NCI-H2081 (cell line): ENCODE measurements around the gene MICALL1.

Experiments used
- DNase-seq, 2 experiments: peaks; one replicate each; lab custom pipeline; 2025; lab: John Stamatoyannopoulos, UW

Gene MICALL1

DNA sequence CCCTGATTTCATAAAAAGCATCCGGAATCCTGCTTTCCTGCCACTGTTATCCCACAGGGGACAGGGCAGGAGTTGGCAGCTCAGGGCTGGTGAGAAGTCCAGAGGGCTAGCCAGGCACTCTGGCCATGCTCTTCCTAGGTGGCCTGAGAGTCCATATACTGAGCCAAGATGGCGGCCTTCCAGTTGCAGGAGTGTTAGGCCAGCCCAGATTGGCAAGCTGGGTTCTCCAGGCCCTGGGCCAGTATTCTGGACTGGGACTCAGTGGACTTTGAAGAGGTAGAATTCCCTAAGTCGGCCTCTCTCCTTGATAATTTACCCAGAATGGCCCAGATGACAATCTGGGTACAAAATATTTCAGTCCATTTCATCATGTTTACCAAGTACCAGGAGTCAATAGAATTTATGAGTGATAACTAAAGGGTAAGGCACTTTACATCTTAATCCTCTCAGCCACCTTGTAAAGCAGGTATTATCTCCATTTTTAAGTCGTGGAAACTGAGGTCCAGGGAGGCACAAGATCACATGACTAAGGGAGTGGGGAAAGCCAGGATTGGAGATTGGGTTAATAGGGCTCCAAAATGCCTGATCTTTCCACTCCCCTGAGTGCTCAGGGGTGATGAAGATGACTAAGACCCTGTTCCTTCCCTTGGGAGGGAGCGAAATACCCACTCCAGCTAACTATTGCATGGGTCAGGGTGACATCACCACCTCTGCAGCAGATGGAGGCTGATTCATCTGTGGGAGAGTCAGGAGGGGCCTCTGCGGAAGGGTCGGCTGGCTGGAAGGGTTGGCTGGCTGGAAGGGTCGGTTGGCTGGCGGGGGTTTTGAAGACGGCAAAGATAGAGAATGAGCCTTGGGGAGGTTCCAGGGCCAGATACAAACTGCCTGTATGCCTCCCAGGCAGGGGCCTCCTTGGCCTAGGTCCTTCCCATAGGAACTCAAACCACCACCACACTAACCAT, 1.2 kb upstream of the MICALL1 start:
- DNase-seq, result no peak

DNA sequence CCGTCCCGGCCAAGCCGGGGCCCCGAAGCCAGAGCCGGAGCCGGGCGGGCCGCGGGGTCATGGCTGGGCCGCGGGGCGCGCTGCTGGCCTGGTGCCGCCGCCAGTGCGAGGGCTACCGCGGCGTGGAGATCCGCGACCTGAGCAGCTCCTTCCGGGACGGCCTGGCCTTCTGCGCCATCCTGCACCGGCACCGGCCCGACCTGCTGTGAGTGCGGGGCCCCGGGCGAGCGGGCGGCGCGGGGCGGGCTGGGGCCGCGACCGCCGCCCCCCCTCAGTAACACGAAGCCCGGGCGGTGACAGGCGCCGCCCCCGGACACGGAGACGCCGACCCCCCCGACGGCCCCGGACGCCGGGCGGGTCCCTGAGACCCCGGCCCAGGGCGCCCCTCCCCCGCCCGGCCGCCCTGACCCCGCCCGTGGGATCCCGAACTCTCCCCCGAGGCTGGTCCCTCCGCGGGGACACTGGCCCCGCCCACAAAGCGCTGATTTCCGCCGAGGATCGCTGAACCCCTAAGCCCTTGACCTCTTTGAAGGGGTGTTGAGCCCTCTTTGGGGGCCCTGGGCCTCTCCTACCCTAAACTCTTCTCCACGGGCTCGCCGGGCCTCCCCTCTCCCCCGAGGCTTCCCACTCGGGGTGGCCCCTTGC, 389 bp downstream of the MICALL1 start:
- DNase-seq, result no peak

DNA sequence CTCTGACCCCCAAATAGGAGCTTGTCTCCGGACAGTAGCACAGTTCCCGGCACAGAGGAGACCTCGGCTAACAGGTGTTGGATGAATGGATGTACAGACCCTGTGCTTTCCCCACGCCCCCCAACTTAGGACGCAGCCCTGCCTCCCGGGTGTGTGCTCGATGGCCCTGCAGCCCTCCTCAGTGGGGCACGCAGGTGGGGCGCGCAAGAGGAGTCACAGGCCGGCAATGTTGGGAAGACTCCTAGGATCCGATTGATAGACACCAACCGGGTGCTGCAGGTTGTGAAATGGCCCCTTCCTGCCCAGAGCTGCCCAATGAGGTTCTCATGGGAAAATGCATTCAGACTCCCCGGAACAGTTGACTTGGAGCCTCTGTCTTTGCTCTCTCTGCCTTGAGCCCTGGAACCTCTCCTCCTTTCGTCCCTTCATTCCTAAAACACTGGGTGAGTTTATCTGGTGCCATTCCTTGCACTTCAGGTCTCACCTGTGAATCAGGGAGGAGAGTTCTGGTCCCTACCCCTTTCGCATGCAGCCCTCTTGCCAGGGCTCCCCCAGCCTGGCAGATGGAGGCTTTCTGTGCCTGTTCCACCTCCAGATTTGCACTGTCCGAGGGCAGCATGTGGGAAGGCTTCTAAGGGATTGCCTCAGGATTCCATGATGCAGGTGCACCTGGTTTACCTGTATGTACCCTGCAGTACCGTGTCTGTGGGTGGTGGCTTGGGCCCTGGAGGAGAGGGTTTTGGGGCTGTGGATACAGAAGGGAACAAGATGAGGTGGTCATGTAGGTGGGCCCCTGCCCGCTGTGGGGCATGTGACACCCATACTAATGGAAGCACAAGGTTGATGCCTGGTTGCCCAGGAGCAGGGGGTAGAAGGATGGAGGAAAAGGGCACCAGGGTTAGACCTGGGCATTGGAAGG, 1.2 kb downstream of the MICALL1 start:
- DNase-seq, result no peak

DNA sequence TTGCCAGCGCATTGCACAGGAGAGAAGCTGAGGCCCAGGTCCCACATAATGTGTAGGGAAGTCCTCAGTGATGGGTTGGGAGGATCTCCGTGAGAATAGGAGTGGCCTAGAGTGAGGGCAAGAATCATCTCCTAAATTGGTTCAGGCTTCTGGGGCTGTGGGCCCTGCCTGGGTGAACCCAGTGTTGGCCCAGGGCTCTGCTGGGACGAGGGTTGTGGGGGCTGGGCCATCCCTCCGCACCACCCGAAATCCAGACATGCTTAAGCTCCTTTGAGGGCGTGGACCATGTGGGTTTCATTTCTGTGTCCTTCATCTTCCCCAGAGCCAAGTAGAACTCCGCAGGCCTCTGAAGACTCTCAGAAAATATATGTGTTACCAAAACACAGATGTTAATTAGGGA, 3.7 kb downstream of the MICALL1 start:
- no peak for DNase-seq

DNA sequence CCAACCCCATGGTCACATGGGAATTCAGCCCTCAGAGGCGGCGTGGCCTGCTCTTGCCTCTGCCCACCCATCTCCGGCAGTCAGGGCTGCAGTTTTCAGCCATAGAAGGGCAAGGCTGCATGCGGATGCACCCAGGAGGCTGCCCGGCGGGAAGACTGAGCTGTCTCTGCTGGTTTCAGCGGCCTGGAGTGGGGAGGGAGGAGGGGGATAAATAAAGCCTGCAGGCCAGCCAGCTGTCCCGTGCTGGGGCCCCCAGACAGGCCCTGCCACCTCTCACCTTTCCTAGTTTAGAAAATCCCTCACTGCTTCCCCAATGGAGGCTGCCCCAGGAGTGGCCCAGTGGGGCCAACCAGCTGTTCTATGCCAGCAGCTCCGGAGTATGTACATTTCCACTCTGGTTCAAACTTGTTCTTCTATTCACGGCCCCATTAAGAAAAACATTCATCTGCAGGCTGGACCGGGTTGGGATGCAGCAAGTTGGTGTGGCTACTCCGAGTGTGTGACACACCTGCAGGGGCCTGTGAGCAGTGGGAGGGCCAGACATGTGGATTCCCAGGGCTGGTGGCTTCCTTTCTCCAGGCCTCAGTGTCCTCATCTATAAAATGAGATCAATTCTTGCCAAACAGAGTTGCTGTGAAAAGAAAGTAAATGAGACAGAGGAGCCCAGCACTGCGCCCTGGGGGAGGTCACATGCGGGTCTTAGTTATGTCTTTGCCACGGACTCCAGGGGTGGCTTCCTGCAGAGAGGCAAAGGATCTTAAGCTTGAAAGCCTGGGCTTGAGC, 5.0 kb downstream of the MICALL1 start:
- no peak for DNase-seq

DNA sequence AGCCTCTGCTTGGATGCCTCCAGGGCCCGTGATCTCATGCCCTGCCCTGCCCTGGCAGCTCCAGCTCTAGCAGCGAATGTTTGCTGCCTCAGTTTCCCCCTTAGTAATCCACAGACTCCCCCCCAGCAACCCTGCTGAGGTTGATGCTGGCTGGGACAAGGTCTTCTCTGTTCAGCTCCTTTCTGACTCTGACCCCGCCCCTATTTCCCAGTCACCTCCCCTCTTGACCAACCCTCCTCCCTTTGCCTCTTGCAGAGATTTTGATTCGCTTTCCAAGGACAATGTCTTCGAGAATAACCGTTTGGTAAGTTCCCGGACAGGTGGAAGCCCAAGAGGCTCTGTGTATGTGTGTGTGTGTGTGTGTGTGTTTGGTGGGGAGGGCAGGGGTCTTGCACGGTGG, 5.6 kb downstream of the MICALL1 start:
- no peak for DNase-seq

DNA sequence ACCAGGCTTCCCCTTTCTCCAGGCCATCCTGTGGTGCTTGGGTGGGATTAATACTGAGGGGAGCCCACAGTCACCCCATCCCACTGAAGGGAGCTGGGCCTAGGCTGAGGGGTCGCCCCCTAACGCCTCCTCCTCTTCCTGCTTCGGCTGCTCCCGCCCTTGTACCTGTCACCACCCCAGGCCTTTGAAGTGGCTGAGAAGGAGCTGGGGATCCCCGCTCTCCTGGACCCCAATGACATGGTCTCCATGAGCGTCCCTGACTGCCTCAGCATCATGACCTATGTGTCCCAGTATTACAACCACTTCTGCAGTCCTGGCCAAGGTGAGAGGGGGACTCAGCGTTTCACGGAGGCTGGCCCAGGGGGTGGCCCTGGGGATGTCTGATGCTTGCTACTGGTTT, 6.1 kb downstream of the MICALL1 start:
- no peak for DNase-seq

DNA sequence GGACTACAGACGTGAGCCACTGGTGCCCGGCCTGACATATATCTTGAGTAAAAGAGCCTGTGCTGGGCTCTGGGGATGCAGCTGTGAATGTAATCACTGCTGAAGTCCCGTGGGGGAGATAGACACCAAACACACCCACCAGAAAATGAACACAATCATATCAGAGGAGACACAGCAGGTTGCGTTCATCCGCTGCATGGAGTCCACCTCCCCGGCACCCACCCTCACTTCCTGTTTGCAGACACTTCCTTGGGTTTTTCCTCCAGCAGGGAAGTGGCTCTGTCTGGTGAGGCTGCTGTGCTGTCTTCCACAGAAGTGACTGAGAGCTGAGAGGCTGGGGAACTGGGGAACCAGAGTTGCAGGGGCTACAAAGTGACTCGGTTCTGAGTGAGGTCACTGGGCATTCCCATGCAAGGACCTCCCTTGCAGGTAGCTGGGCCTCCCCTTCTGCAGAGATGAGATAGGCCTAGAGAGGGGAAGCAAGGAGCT, 7.2 kb downstream of the MICALL1 start:
- DNase-seq, result no peak

DNA sequence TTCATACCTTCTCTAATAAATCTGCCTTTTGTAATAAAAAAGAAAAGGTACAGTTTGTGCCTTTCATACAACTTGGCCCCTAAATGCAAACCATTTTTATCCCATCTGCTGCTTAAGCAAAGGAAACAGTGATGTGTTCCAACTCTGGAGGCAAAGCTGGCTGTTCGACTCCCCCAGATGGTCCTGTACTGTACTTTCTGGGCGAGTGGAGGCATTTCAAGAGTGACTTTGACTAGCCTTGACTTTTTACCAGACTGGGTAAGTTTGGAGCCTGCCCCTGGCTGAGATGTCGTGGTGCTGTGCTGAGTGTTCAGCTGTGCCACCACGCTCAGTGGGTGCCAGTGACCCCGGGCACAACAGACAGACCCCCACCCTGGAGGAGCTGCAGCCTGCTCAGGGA, 10.2 kb downstream of the MICALL1 start:
- no peak for DNase-seq

DNA sequence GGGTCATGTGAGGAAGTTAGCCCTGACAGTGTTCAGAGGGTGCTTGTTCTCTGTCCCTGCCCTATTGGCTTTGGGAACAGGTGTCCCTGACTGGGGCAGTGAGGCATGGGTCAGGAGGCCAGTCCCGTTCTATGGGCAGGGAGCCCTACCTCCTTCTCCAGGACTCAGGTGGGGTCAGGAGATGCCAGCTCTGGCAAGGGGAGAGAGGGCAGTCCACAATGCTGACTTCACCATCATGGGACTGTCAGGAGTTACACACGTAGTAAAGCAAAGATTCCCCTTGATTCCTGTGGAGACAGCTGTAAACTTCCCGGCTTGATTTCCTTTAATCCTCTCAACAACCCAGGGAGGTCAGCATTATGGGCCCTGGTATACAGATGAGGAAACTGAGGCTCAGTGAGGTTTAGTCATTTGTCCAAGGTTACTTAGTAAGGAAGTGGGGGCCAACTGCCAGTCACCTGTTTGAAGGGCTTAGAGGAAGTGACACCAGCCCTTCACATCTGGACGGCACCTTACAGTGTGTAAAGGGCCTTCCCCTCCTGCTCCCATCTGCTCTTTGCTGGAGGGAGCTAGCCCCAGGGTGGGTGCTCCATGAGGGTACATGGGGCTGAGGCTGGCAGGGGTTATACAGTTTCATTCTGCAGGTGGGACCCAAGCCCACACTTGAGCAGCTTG, 11.9 kb downstream of the MICALL1 start:
- DNase-seq, result no peak

DNA sequence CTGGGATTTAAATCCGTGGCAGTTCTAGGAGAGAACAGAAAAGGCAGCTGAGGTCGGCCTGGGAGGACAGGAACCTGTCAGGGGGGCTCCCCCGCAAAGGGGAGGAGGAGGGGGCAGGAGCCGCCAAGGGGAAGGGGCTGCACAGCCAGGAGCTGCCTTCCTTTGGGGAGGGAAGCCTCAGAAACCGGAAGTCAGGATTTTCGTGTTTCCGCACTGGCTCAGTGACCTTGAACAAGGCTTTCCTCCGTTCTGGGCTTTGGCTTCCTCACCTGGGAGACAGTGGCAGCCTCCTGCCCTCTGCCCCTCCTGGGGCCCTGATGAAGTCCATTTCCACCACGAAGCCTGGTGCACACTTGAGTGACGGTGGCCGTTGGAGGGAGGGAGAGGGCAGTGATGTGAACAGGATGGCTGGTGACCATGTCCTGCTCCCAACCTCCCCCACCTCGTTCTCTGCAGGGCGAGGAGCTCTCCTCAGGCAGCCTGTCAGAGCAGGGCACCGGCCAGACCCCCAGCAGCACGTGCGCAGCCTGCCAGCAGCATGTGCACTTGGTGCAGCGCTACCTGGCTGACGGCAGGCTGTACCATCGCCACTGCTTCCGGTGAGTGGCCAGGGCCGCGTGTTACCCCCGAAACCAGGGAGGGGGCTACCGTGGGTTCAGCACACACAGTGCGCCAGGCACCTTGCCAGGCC, 12.6 kb downstream of the MICALL1 start:
- no peak for DNase-seq

DNA sequence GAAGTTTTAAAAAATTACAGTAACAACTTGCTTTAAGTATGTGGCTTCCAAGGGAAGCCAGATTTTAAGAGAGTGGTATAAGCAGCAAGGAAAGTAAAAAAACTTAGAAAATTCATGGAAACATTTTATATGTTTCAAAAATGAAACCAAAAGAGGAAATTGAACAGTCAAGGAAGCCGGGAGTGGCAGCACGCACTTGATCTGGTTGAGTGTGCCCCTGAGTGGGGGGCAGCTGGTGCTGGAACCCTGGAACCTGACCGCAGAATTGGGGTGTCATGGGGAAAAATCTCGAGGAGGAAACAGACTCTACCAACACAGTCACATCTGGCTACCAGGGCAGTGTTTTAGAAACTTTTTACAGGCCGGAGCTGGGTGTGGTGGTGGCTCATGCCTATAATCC, 14.0 kb downstream of the MICALL1 start:
- no peak for DNase-seq

DNA sequence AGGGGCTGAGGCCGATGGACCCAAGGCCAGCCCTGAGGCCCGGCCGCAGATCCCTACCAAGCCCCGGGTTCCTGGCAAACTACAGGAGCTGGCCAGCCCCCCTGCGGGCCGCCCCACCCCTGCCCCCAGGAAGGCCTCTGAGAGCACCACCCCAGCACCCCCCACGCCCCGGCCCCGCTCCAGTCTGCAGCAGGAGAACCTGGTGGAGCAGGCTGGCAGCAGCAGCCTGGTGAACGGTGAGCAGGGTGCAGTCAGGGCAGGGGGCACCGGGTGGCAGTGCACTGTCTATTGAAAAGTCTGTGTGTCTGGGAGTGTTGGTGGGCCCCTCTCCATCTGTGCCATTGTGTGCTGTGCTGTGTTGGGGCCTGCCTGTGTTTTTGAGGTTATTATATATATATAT, 16.1 kb downstream of the MICALL1 start:
- DNase-seq, result no peak

DNA sequence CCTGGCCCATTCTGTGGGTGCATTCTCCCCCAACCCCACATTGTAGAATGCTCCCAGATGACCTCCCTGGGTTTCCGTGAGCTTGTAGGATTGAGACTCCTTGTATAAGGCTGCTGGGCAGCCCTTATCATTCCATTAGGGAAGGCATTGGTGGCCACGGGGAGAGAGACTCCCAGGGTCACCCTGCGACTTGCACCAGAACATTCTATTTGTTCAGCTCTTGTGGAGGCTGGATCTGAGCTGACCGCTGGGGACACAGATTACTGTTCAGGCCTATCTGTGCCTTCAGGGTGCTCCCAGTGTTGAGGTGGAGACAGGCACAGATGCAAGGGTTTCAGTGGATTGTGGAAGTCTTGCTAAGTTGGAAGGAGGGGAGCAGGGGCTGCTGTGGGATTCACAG, 17.8 kb downstream of the MICALL1 start:
- no peak for DNase-seq

DNA sequence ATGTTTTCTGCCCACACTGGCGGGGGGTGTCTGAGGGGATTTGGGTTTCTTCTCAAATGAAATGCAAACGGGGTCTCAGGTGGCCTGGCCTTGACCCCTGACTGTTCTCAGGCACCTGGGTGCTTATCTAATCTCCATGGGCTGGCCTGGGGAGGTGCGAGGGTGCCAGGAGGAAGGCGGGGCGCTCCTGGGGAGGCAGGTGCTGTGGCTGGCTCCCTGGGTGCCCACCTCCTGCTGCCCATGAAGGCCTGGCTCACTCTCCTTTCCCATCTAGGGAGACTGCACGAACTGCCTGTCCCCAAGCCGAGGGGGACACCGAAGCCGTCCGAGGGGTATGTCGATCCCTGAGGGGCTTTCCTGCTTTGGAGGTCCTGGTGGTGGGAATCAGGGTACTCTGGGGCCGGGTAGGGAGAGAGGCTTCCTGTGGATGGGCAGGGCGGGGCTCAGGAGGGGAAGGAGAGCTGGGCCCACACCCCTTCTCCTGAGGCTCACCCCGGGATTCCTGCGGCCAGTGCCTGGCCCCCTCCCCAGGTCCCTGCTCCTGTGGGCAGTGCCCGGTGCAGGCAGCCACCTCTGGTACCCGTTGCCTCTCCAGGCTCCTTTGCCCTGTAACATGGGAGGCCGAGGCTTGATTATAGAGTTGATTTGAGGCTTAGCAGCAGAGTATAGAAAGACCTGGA, 18.4 kb downstream of the MICALL1 start:
- no peak for DNase-seq

DNA sequence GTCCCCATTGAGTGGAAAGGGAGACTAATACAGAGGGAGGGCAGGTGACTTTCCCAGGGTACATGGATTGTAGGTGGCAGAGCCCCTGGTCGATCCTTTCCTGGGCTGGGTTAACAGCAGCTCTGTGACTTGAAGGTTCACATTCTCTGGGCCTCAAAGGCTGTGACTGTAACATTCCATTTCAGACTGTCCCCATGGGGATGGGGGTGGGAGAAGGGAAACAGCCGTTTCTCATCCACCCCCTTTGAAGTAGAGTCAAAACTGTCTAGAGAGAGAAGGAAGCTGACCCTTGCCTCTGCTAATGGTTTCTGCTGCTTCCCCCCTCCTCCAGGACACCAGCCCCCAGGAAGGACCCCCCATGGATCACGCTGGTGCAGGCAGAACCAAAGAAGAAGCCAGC, 19.2 kb downstream of the MICALL1 start:
- no peak for DNase-seq

DNA sequence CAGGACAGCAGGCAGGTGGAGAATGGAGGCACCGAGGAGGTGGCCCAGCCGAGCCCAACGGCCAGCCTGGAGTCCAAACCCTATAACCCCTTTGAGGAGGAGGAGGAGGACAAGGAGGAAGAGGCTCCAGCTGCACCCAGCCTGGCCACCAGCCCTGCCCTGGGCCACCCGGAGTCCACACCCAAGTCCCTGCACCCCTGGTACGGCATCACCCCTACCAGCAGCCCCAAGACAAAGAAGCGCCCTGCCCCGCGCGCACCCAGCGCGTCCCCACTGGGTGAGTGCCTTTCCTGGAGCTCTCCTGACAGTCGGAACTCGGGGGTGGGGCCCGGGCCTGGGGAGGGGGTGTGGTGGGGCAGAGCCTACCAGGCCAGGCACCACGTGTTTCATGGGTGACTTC, 19.7 kb downstream of the MICALL1 start:
- no peak for DNase-seq

DNA sequence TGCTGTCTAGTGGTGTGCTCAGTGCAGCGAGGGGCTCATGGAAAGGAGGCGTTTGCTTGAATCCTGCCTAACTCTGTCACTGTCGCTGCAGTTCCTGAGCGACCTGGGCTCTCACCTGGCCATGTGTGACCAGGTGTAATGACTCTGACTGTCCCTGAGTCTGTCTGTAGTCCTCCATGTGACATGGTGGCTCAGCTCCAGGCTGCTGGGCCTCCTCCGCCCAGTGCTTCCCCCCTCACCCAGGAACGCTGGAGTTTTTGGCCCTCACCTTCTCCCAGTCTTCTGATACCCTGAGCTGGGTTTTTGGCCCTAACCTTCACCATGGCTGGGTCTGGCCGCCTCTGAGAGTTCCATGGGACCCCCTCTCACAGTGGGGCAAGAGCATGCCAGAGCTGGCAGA, 20.3 kb downstream of the MICALL1 start:
- no peak for DNase-seq

DNA sequence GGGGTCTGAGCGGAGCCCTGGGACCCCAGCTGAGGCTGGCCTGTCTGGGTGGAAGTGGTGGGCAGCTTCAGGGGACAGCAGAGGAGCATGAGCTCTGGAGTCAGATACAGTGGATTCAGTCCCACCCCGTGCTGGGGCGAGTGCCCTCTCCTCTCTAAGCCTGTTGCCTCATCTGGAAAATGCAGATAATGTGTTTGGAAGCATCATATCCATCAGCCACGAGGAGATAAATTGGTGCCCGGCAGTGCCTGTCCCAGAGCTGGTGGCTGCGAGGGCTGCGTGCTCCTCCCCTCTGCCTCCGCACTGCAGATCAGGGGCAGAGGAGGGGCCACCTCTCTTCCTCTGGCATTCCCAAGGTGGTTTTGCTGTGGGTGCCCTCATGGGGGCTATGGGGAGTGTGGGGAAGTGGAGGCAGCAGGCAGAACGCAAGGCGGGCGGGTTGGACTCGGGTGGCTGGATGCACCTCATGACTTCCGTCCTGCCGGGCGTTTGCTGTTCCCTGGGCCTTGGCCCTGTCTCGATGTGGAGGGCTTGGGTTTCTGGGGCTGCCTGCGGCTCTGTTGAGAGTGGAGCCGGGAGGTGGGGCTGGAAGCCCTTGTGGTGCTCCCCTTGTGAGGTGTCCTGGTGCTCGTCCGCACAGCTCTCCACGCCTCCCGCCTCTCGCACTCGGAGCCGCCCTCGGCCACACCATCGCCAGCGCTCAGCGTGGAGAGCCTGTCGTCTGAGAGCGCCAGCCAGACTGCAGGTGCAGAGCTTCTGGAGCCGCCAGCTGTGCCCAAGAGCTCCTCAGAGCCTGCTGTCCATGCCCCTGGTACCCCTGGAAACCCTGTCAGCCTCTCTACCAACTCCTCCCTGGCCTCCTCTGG, 20.9 kb downstream of the MICALL1 start:
- DNase-seq, result no peak
